DND-41 (cell line): ENCODE results near the gene PRKCB.

ENCODE experiments used
- ATAC-seq: fragments of 200-7000 bp; cut with Tn5 transposase; 3 replicates; pipeline ENCODE4 v1.9.1; 2021; ENCODE audit warnings: low read depth; ENCODE audit not compliant: insufficient read depth
- DNase-seq: peaks from one replicate; pipeline ENCODE4 v3.0.0-alpha.2; 2020
- H2AFZ ChIP-seq: 2 replicates; pipeline ENCODE4 v1.6.0; 2012; ENCODE audit warnings: low read depth, low read length
- H3K27ac ChIP-seq: 2 replicates; pipeline ENCODE4 v1.5.1; 2012; ENCODE audit warnings: low read length, inconsistent platforms
- H3K27me3 ChIP-seq: fragments of 200-600 bp; sonication (generic); 2 replicates; pipeline ENCODE4 v1.6.0; 2012; ENCODE audit warnings: low read length, mild to moderate bottlenecking, inconsistent platforms; ENCODE audit not compliant: insufficient read depth, poor library complexity
- H3K36me3 ChIP-seq: 2 replicates; pipeline ENCODE4 v1.5.1; 2012; ENCODE audit warnings: low read length, inconsistent platforms; ENCODE audit not compliant: insufficient read depth
- H3K4me1 ChIP-seq: 2 replicates; pipeline ENCODE4 v1.5.1; 2012; ENCODE audit warnings: mild to moderate bottlenecking, low read length; ENCODE audit not compliant: insufficient read depth
- H3K4me2 ChIP-seq: 2 replicates; pipeline ENCODE4 v1.6.0; 2012; ENCODE audit warnings: mild to moderate bottlenecking, moderate library complexity, low read length, inconsistent platforms; ENCODE audit not compliant: insufficient read depth
- H3K4me3 ChIP-seq, 2 experiments: fragments of 200-600 bp in 1 of 2; shearing (Covaris generic) in 1 of 2; 2 replicates each; pipeline ENCODE4 v1.5.1; 2012 to 2016; ENCODE audit warnings: inconsistent platforms in 2 of 2, low read length in 2 of 2, mild to moderate bottlenecking in 2 of 2, low read depth in 1 of 2, moderate library complexity in 1 of 2
- H3K79me2 ChIP-seq: 2 replicates; pipeline ENCODE4 v1.6.0; 2012; ENCODE audit warnings: low read length, inconsistent platforms; ENCODE audit not compliant: insufficient read depth
- H3K9ac ChIP-seq: 2 replicates; pipeline ENCODE4 v1.6.0; 2012; ENCODE audit warnings: low read depth, mild to moderate bottlenecking, inconsistent platforms, low read length, moderate library complexity
- H3K9me3 ChIP-seq: 2 replicates; pipeline ENCODE4 v1.5.1; 2012; ENCODE audit warnings: low read length, moderate library complexity, mild to moderate bottlenecking, inconsistent platforms; ENCODE audit not compliant: insufficient read depth, severe bottlenecking
- H4K20me1 ChIP-seq: 2 replicates; pipeline ENCODE4 v1.6.0; 2012; ENCODE audit warnings: low read length; ENCODE audit not compliant: insufficient read depth
- EZH2 ChIP-seq: IDR thresholded peaks from 3 replicates; pipeline ENCODE4 v1.6.1; 2012; ENCODE audit warnings: borderline replicate concordance, low read depth, mild to moderate bottlenecking, moderate library complexity, low read length, inconsistent platforms; ENCODE audit not compliant: severe bottlenecking
- TF ChIP-seq, protein P1 (sequence below): IDR thresholded peaks from 2 replicates; pipeline ENCODE4 v1.5.1; 2012; ENCODE audit warnings: borderline replicate concordance, low read length, moderate library complexity, mild to moderate bottlenecking; ENCODE audit not compliant: poor library complexity, severe bottlenecking; ENCODE audit errors: extremely low read depth

PRKCB gene

DNA sequence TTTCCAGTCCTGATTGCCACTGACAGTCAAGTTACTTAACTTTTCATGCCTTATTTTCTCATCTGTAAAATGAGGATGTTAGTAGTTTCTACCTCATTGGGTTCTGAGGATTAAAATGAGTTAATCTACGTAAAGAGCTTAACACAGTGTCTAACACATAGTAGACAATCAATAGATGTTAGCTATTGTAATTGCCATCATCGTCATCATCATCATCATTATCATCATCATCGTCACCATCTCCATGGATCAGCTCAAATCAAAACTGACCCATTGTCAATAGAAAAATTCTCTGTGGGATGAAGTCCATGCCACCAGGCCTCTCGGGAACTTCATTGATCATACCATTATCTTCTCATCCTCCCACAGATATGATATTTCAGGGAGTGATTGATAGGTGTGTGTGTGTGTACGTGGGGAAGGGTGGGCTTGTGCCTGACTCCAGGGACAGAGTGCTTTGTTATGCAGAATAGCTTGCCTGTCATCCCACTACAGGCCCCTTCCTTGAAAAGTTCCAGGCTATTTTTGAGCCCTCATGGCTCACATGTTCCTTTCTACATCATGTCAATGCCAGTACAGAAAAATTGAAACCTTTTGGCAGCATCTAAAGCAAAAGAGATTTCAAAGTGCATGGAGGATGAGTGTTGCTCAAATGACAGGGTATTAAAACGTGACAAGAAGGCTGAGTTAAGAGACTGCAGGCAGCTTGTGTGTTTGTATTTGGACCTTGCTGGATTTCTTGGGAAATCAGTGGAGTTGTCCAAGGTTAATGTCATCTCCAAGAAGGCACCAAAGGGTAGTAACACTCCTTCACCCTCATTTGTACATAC is 133.9 kb downstream of the PRKCB start:
- H3K79me2 ChIP-seq, result peaks cover 36% of the 10 kb centered on the region
- H3K27me3 ChIP-seq, result no peaks in the 10 kb centered on the region
- peaks cover 32% of the 10 kb centered on the region for H3K4me1 ChIP-seq
- H2AFZ ChIP-seq, result no peak overlapping the region
- TF ChIP-seq, protein P1, sequence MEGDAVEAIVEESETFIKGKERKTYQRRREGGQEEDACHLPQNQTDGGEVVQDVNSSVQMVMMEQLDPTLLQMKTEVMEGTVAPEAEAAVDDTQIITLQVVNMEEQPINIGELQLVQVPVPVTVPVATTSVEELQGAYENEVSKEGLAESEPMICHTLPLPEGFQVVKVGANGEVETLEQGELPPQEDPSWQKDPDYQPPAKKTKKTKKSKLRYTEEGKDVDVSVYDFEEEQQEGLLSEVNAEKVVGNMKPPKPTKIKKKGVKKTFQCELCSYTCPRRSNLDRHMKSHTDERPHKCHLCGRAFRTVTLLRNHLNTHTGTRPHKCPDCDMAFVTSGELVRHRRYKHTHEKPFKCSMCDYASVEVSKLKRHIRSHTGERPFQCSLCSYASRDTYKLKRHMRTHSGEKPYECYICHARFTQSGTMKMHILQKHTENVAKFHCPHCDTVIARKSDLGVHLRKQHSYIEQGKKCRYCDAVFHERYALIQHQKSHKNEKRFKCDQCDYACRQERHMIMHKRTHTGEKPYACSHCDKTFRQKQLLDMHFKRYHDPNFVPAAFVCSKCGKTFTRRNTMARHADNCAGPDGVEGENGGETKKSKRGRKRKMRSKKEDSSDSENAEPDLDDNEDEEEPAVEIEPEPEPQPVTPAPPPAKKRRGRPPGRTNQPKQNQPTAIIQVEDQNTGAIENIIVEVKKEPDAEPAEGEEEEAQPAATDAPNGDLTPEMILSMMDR, result no peak
- TF ChIP-seq EZH2, result no peak
- no peak overlapping the region for H3K27ac ChIP-seq
- H3K36me3 ChIP-seq, result peaks cover 3% of the 10 kb centered on the region
- peaks cover 5% of the 10 kb centered on the region for H4K20me1 ChIP-seq
- H3K9ac ChIP-seq, result no peak overlapping the region
- H3K4me2 ChIP-seq, result no peak overlapping the region
- no peak for ATAC-seq
- DNase-seq, result no peak
- no peak overlapping the region for H3K4me3 ChIP-seq
- no peaks in the 10 kb centered on the region for H3K9me3 ChIP-seq

DNA sequence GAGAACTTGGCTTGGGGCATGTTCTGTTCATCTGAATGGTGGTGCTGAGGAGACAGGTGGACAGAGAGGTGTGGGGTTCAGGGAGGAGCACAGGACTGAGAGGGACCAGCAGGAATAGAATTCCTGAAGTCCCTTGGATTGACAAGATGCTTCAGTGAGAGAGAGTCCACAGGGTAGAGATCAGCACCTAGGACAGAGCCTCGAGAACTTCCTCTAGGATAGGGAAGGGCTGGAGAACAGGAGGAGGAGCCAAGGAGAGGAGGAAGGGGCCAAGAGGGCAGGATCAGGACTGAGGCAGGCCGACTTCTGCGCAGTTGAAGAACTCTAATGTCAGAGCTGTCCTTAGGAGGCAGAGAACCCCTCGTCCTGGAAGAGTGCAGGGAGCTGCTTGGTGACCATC is 138.4 kb downstream of the PRKCB start:
- TF ChIP-seq EZH2, result no peak
- TF ChIP-seq, protein P1, result no peak
- DNase-seq (no peak), ATAC-seq (no peak)
- Histone ChIP-seq H3K9me3 (no peaks in the 10 kb centered on the region), H3K9ac (no peak overlapping the region), H3K79me2 (peaks cover 29% of the 10 kb centered on the region), H4K20me1 (peaks cover 8% of the 10 kb centered on the region), H3K36me3 (no peaks in the 10 kb centered on the region), H3K4me3 (no peak overlapping the region), H3K27me3 (no peaks in the 10 kb centered on the region), H3K27ac (no peak overlapping the region), H2AFZ (no peak overlapping the region), H3K4me2 (no peak overlapping the region), H3K4me1 (peaks cover 20% of the 10 kb centered on the region)

DNA sequence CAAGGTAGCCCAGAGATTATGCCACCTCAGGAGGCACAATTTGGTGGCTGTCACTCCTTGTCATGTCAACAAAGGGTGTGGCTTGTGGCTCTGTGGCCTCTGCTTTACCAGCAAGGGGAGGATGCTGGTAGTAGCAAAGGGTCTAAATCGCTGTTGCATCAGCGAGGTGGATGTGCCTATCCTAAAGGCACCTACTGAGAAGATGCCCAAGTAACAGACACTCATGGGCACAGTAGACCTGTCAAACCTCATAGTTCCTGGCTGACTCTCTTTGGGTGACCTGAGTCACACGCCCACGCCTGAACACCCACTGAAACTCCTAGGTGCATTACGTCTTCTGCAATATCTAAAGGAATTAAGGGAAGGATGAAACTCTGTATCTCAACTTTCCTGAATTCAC is 139.5 kb downstream of the PRKCB start:
- no peaks in the 10 kb centered on the region for H3K9me3 ChIP-seq
- ATAC-seq (no peak), DNase-seq (no peak)
- TF ChIP-seq, protein P1, result no peak
- no peak for TF ChIP-seq EZH2
- no peak overlapping the region for H3K4me3 ChIP-seq
- H3K79me2 ChIP-seq, result peaks cover 23% of the 10 kb centered on the region
- H3K36me3 ChIP-seq, result no peaks in the 10 kb centered on the region
- H3K9ac ChIP-seq, result no peak overlapping the region
- H3K27me3 ChIP-seq, result no peaks in the 10 kb centered on the region
- no peak overlapping the region for H3K27ac ChIP-seq
- peaks cover 8% of the 10 kb centered on the region for H4K20me1 ChIP-seq
- no peak overlapping the region for H3K4me2 ChIP-seq
- no peak overlapping the region for H2AFZ ChIP-seq
- H3K4me1 ChIP-seq, result peaks cover 20% of the 10 kb centered on the region
